Caco-2 (cell line): ENCODE measurements around the gene TMX2. TPM values are rescaled to one million over a fixed set of nuclear protein-coding genes. Genes with fewer than 3 reads are reported as not detected.

Experiments used
- BruUV-seq: library from RNA; stranded (reverse); fragments of 400-500 nt; replicated peaks from 2 replicates; lab custom pipeline; 2021; lab: Mats Ljungman, UMichigan
- CTCF ChIA-PET: fragments of 300-600 bp; sonication (Branson Sonifier 250); formaldehyde crosslinking; loops from one replicate; lab custom pipeline; 2022; ENCODE audit warnings: antibody characterized with exemption; lab: Charles Lee
- POLR2A ChIA-PET: fragments of 300-600 bp; sonication (Branson Sonifier 250); formaldehyde crosslinking; loops from one replicate; lab custom pipeline; 2022; ENCODE audit warnings: antibody characterized with exemption; lab: Charles Lee
- DNase-seq, 2 experiments: peaks; one replicate each; pipeline versions ENCODE4 v3.0.0 to v3.0.0-alpha.2; 2020 to 2022
- H3K27me3 ChIP-seq: replicated peaks from 2 replicates; pipeline ENCODE4 v1.6.0; 2011; ENCODE audit warnings: low read length; ENCODE audit not compliant: control insufficient read depth, insufficient read depth
- H3K36me3 ChIP-seq: 2 replicates; pipeline ENCODE4 v1.5.1; 2011; ENCODE audit warnings: low read length; ENCODE audit not compliant: control insufficient read depth, insufficient read depth
- H3K4me1 ChIP-seq: fragments of 250-450 bp; sonication (Bioruptor Pico); 2 replicates; pipeline ENCODE4 v1.5.1; 2020; ENCODE audit warnings: mild to moderate bottlenecking
- H3K4me3 ChIP-seq: 2 replicates; pipeline ENCODE4 v1.5.1; 2011; ENCODE audit warnings: low read depth, mild to moderate bottlenecking, control low read depth, low read length
- H3K9me3 ChIP-seq: fragments of 250-450 bp; sonication (Bioruptor Pico); 2 replicates; pipeline ENCODE4 v1.5.1; 2020; ENCODE audit warnings: mild to moderate bottlenecking, moderate library complexity
- H3K27ac Mint-ChIP-seq: one replicate; pipeline ENCODE4 v1.8.0; 2022; ENCODE audit warnings: mixed read lengths; ENCODE audit not compliant: unreplicated experiment
- H3K27me3 Mint-ChIP-seq: one replicate; pipeline ENCODE4 v1.8.0; 2022; ENCODE audit warnings: mixed read lengths; ENCODE audit not compliant: insufficient read depth, unreplicated experiment
- H3K36me3 Mint-ChIP-seq: one replicate; pipeline ENCODE4 v1.8.0; 2022; ENCODE audit warnings: mild to moderate bottlenecking, mixed read lengths; ENCODE audit not compliant: insufficient read depth, unreplicated experiment
- H3K4me1 Mint-ChIP-seq: one replicate; pipeline ENCODE4 v1.8.0; 2022; ENCODE audit warnings: low read depth, mixed read lengths; ENCODE audit not compliant: unreplicated experiment
- H3K4me3 Mint-ChIP-seq: one replicate; pipeline ENCODE4 v1.8.0; 2022; ENCODE audit warnings: mild to moderate bottlenecking, moderate library complexity, mixed read lengths; ENCODE audit not compliant: unreplicated experiment
- H3K9me3 Mint-ChIP-seq: one replicate; pipeline ENCODE4 v1.8.0; 2022; ENCODE audit warnings: mixed read lengths; ENCODE audit not compliant: unreplicated experiment
- CTCF ChIP-seq, 2 experiments: fragments of 200-600 bp in 1 of 2; IDR thresholded peaks; 1 replicate in 1 of 2; 2 replicates in 1 of 2; pipeline versions ENCODE4 v1.5.1 to v1.8.0; 2011 to 2022; ENCODE audit warnings: antibody characterized with exemption in 1 of 2, control low read depth in 1 of 2, inconsistent platforms in 1 of 2, low read depth in 1 of 2, low read length in 1 of 2, mild to moderate bottlenecking in 1 of 2, moderate library complexity in 1 of 2; ENCODE audit not compliant: insufficient read depth in 1 of 2, severe bottlenecking in 1 of 2, unreplicated experiment in 1 of 2
- intact Hi-C: fragments of 100-400 bp; cut with micrococcal nuclease; formaldehyde crosslinking; loops from one replicate; pipeline ENCODE4 v1.10.0; 2022; ENCODE audit not compliant: unreplicated experiment
- total RNA-seq: library from RNA; stranded (reverse); gene quantifications from 2 replicates; pipeline ENCODE4 v1.2.3, GENCODE V29; 2022

The TMX2 gene
- total RNA-seq, 1 experiment from 2014 or later = 150 TPM

GRCh38 chr11:57709802-57710367 lies 2.5 kb upstream of the TMX2 start:
- peaks cover 6% of the 10 kb centered on the region; the same call in 1 of the 2 replicates for H3K4me1 ChIP-seq
- Mint-ChIP-seq H3K4me3 (no peak overlapping the region), H3K4me1 (peaks cover 18% of the 10 kb centered on the region), H3K36me3 (peaks cover 65% of the 10 kb centered on the region), H3K27ac (no peak overlapping the region), H3K27me3 (no peaks in the 10 kb centered on the region), H3K9me3 (no peaks in the 10 kb centered on the region)
- POLR2A ChIA-PET = no interaction called here
- no peak for DNase-seq
- TF ChIP-seq CTCF (IDR thresholded peaks at IDR 0.05; ENCODE audit: insufficient read depth in 1 of 2, low read depth in 1 of 2, low read length in 1 of 2, severe bottlenecking in 1 of 2, unreplicated experiment in 1 of 2) = no peak
- no peak overlapping the region for H3K4me3 ChIP-seq
- H3K36me3 ChIP-seq = no peaks in the 10 kb centered on the region; the same call in 1 of the 2 replicates
- H3K27me3 ChIP-seq = no peaks in the 10 kb centered on the region
- intact Hi-C loops = no loop called here
- CTCF ChIA-PET = no interaction called here
- no peaks in the 10 kb centered on the region for H3K9me3 ChIP-seq
- BruUV-seq = no TSS peak

- CTCF ChIA-PET = interaction anchor here (0.5 to 1.4 kb wide), 3 partner anchors 40 to 89 kb away, joined by 3 to 18 read pairs (median 4); partner anchors contain the start of gene BTBD18
- peak within 1 kb of the TSS; percentile 99 for H3K27ac Mint-ChIP-seq
Measured at GRCh38 chr11:57711414-57712255, 758 bp upstream of the TMX2 start, which contains the start of gene MED19. Gene MED19 (minus strand): TSS chr11:57712215. CDS start chr11:57712179, 36 bp downstream.

More at GRCh38 chr11:57711414-57712255, 758 bp upstream of the TMX2 start, which contains the start of gene MED19:
- DNase-seq = peak; percentile 96 to 97
- Mint-ChIP-seq H3K4me1 (peaks cover 18% of the 10 kb centered on the region), H3K4me3 (peak within 1 kb of the TSS; percentile 97), H3K27me3 (no peaks in the 10 kb centered on the region), H3K9me3 (no peaks in the 10 kb centered on the region), H3K36me3 (peaks cover 50% of the 10 kb centered on the region)
- TF ChIP-seq CTCF (IDR thresholded peaks at IDR 0.05; ENCODE audit: insufficient read depth in 1 of 2, low read depth in 1 of 2, low read length in 1 of 2, severe bottlenecking in 1 of 2, unreplicated experiment in 1 of 2) = no peak
- Histone ChIP-seq H3K36me3 (no peaks in the 10 kb centered on the region; the same call in 1 of the 2 replicates), H3K4me3 (peak within 1 kb of the TSS; percentile 91), H3K9me3 (no peaks in the 10 kb centered on the region), H3K4me1 (peaks cover 6% of the 10 kb centered on the region; the same call in 1 of the 2 replicates), H3K27me3 (no peaks in the 10 kb centered on the region)
- intact Hi-C loops = loop anchor here (1.0 kb wide), 7 partner anchors 30 to 181 kb away; partner anchors contain the start of genes CLP1, CTNND1, SELENOH and TIMM10
- POLR2A ChIA-PET = interaction anchor here (0.6 to 1.6 kb wide), 15 partner anchors 9 to 574 kb away, joined by 3 to 15 read pairs (median 4); partner anchors contain the start of genes CTNND1, SELENOH and SLC43A1
- BruUV-seq = TSS peak; percentile 63
